Measurements from ENCODE around the gene CIITA. TPM values are rescaled to one million over a fixed set of nuclear protein-coding genes. Genes with fewer than 3 reads are reported as not detected.

The CIITA gene
- total RNA-seq, 1 experiment from 2014 or later, result 0.26 TPM

DNA sequence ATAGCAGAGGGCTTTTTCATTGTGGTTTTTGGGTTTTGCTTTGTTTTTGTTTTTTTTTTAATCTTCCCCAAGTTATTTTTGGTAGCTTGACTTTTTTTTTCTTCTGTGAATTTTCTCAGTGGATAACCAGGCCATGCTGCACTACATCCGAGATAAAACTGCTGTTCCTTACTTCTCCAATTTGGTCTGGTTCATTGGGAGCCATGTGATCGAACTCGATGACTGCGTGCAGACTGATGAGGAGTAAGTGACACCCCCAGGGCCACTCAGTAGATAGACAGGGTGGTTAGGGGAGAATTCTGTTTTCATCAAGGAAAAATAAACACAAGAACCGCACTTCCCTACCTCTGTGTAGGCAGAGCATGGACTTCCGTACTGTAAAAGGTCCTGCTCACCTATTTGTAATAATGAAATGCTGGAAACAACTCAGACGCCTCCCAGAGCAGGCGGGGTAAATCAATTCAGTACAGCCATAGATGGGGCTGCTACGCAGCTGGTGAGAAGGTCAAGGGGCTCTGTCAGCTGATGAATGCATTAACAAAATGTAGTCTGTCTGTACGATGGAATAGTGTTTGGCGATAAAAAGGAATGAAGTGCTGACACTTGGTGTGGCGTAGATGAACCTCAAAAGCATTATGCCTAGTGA lies 95.9 kb downstream of the CIITA start:
- ChIA-PET POLR2A (no interaction called here), CTCF (interaction anchor here (0.8 kb wide), 1 partner anchor 21 kb away, joined by 3 read pairs; no protein-coding TSS in a partner anchor)
- Mint-ChIP-seq H3K27me3 (ENCODE audit: low read depth) (no peaks in the 10 kb centered on the region), H3K27ac (no peak overlapping the region), H3K9me3 (no peaks in the 10 kb centered on the region), H3K4me3 (no peak overlapping the region), H3K4me1 (peaks cover 5% of the 10 kb centered on the region), H3K36me3 (no peaks in the 10 kb centered on the region; the same call in 1 of the 2 replicates)
- no peak for ATAC-seq
- no peak for DNase-seq (ENCODE audit: low spot score)
- no peak for TF ChIP-seq ZNF121 (CRISPR knock-in tag; IDR thresholded peaks at IDR 0.05)
- TF ChIP-seq, protein P1, sequence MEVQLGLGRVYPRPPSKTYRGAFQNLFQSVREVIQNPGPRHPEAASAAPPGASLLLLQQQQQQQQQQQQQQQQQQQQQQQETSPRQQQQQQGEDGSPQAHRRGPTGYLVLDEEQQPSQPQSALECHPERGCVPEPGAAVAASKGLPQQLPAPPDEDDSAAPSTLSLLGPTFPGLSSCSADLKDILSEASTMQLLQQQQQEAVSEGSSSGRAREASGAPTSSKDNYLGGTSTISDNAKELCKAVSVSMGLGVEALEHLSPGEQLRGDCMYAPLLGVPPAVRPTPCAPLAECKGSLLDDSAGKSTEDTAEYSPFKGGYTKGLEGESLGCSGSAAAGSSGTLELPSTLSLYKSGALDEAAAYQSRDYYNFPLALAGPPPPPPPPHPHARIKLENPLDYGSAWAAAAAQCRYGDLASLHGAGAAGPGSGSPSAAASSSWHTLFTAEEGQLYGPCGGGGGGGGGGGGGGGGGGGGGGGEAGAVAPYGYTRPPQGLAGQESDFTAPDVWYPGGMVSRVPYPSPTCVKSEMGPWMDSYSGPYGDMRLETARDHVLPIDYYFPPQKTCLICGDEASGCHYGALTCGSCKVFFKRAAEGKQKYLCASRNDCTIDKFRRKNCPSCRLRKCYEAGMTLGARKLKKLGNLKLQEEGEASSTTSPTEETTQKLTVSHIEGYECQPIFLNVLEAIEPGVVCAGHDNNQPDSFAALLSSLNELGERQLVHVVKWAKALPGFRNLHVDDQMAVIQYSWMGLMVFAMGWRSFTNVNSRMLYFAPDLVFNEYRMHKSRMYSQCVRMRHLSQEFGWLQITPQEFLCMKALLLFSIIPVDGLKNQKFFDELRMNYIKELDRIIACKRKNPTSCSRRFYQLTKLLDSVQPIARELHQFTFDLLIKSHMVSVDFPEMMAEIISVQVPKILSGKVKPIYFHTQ (CRISPR knock-in tag; IDR thresholded peaks at IDR 0.05), result no peak

- Mint-ChIP-seq H3K4me3 (no peak overlapping the region), H3K9me3 (no peaks in the 10 kb centered on the region), H3K4me1 (peaks cover 20% of the 10 kb centered on the region), H3K27ac (no peak overlapping the region), H3K27me3 (ENCODE audit: low read depth) (no peaks in the 10 kb centered on the region), H3K36me3 (no peaks in the 10 kb centered on the region; the same call in 1 of the 2 replicates)
- CTCF ChIA-PET, result interaction anchor here (1.0 to 2.2 kb wide), 2 partner anchors 13 to 411 kb away, joined by 3 to 7 read pairs; no protein-coding TSS in a partner anchor
- no peak for ATAC-seq
- POLR2A ChIA-PET, result no interaction called here
- TF ChIP-seq NR1H2 (CRISPR knock-in tag; IDR thresholded peaks at IDR 0.05), result no peak
- DNase-seq (ENCODE audit: low spot score), result no peak
Observed at GRCh38 chr16:10976634-10977033, 99.6 kb downstream of the CIITA start.

DNA sequence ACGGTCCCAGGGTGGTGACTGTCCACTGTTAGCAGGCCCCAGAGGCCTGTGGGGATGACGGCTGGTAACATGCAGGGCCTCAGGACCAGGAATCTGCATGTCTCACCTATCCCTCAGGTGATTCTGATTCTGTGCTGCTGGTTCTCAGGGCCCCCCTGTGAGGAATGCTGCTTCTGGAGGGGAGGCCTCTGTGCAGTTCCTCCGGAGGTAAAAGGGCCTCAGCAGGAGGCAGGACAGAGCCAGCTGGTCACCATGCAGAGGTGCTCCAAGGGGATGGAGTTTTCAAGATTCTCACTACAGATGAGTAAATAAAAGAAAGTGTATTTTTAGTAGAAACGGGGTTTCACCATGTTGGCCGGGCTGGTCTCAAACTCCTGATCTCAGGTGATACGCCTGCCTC lies 101.1 kb downstream of the CIITA start:
- H3K9me3 Mint-ChIP-seq, result no peaks in the 10 kb centered on the region
- H3K27ac Mint-ChIP-seq, result no peak overlapping the region
- H3K4me1 Mint-ChIP-seq, result 0 out of 2 replicates have a peak, but pooled peaks cover 15% of the 10 kb centered on the region

DNA sequence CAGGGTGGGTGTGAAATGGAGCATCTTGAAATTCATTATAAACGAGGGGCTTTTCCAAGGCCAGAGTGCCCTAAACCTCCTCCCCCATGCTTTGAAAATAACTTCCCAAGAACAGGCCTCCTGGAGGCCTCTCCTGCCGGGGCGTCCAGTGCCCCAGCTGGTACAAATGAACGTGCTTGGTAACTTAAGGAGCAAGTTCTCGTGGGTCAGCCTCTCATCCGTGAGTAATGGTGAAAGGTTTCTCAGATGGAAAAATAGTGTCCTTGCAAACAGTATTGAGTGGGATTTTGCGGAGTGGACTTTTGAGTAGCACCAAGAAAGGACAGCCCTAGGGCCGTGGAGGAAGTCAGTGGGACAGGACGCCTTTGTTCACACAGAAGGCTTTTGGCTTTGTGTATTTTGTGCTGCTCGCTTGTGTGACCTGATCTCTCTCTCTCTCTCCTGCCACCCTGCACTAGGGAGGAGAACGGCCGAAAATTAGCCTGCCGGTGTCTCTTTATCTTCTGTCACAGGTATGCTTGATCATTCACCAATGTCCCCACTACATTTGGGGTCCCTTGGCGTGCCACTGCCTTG lies 102.0 kb downstream of the CIITA start:
- POLR2A ChIA-PET, result no interaction called here
- CTCF ChIA-PET, result interaction anchor here (1.6 to 2.0 kb wide), 3 partner anchors 8 to 393 kb away, joined by 4 to 10 read pairs (median 6); no protein-coding TSS in a partner anchor
- Mint-ChIP-seq H3K4me1 (0 out of 2 replicates have a peak, but pooled peaks cover 15% of the 10 kb centered on the region), H3K27me3 (ENCODE audit: low read depth) (no peaks in the 10 kb centered on the region), H3K4me3 (no peak overlapping the region), H3K27ac (peak overlapping the region; percentile 76; the same call in 1 of the 2 replicates), H3K9me3 (no peaks in the 10 kb centered on the region), H3K36me3 (no peaks in the 10 kb centered on the region; the same call in 1 of the 2 replicates)
- no peak for DNase-seq (ENCODE audit: low spot score)
- TF ChIP-seq, protein P2, sequence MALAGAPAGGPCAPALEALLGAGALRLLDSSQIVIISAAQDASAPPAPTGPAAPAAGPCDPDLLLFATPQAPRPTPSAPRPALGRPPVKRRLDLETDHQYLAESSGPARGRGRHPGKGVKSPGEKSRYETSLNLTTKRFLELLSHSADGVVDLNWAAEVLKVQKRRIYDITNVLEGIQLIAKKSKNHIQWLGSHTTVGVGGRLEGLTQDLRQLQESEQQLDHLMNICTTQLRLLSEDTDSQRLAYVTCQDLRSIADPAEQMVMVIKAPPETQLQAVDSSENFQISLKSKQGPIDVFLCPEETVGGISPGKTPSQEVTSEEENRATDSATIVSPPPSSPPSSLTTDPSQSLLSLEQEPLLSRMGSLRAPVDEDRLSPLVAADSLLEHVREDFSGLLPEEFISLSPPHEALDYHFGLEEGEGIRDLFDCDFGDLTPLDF (CRISPR knock-in tag; IDR thresholded peaks at IDR 0.05), result no peak
- no peak for TF ChIP-seq MYBL2 (CRISPR knock-in tag; IDR thresholded peaks at IDR 0.05)
- no peak for ATAC-seq

More for the DNA sequence above, 101.1 kb downstream of the CIITA start:
- no peak overlapping the region for H3K4me3 Mint-ChIP-seq
- TF ChIP-seq SMAD4 (CRISPR knock-in tag; IDR thresholded peaks at IDR 0.05), result no peak
- H3K27me3 Mint-ChIP-seq (ENCODE audit: low read depth), result no peaks in the 10 kb centered on the region
- ATAC-seq, result no peak
- no peaks in the 10 kb centered on the region; the same call in 1 of the 2 replicates for H3K36me3 Mint-ChIP-seq
- ChIA-PET CTCF (no interaction called here), POLR2A (no interaction called here)
- DNase-seq (ENCODE audit: low spot score), result no peak

DNA sequence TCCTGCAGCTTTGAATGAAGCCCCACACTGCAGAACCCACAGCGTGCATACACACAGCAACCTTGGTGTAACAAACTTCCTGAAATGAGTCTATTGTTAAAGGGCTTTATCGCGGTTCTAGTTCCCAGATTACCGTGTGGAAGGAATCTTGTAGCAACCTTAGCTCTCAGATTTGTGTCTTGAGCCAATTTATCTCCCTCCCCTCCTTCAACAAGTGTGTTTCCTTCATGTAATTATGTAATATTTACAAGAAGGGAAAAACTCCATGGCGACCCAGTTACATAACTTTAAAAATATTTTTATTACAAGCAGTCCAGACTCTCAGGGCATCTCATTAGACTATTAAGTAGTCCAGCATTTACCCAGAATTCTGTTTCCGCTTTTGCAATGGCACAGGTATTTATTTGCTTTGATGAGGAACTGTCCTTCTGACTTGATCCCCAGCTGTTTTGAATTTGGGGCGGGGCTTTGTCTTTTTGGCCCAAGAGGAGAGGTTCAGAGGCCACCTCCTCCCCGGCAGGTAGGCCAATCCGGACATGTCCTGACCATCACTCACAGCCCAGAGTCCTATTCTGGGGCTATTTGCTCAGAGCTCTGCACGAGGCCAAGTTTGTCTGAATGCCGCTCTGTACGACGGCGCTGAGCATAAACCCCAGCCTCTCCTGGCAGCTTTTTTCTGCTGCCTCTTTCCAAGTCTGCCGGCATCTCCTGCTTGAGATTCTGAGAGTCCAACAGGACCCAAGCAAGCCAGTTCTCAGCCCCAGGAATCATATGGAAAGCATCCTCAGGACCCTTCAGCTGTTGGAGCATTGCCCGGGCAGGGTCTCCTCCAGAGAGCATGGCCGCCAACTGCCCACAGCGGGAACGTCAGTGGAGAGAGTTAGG lies 103.0 kb downstream of the CIITA start:
- ATAC-seq, result peak; percentile 41
- Mint-ChIP-seq H3K9me3 (no peaks in the 10 kb centered on the region), H3K27me3 (ENCODE audit: low read depth) (no peaks in the 10 kb centered on the region), H3K4me3 (no peak overlapping the region), H3K4me1 (0 out of 2 replicates have a peak, but pooled peaks cover 15% of the 10 kb centered on the region), H3K36me3 (no peaks in the 10 kb centered on the region; the same call in 1 of the 2 replicates), H3K27ac (peak overlapping the region; percentile 27; the same call in 1 of the 2 replicates)
- TF ChIP-seq MAX (CRISPR knock-in tag; IDR thresholded peaks at IDR 0.05) (no peak), TEAD4 (CRISPR knock-in tag; IDR thresholded peaks at IDR 0.05) (no peak), OVOL2 (CRISPR knock-in tag; IDR thresholded peaks at IDR 0.05; ENCODE audit: borderline replicate concordance) (no peak), SMAD4 (CRISPR knock-in tag; IDR thresholded peaks at IDR 0.05) (no peak), MLX (CRISPR knock-in tag; IDR thresholded peaks at IDR 0.05) (no peak), ETV6 (CRISPR knock-in tag; IDR thresholded peaks at IDR 0.05) (no peak)
- TF ChIP-seq, protein P3, sequence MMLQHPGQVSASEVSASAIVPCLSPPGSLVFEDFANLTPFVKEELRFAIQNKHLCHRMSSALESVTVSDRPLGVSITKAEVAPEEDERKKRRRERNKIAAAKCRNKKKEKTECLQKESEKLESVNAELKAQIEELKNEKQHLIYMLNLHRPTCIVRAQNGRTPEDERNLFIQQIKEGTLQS (CRISPR knock-in tag; conservative IDR thresholded peaks at IDR 0.05), result no peak
- ChIA-PET POLR2A (no interaction called here), CTCF (interaction anchor here (0.5 to 2.0 kb wide), 7 partner anchors 9 to 833 kb away, joined by 3 to 10 read pairs (median 4); partner anchors contain the start of gene SOCS1)
- DNase-seq (ENCODE audit: low spot score), result peak; percentile 34
